ENCODE measurements around the gene KCNJ10. TPM values are rescaled to one million over a fixed set of nuclear protein-coding genes. Genes with fewer than 3 reads are reported as not detected.

Gene KCNJ10
- total RNA-seq, 2 experiments from 2014 or later = 0.11 TPM

- Mint-ChIP-seq H3K36me3 (ENCODE audit: low read depth) (no peaks in the 10 kb centered on the region), H3K4me3 (no peak overlapping the region), H3K9me3 (ENCODE audit: low read depth) (no peaks in the 10 kb centered on the region), H3K27me3 (peaks cover 3% of the 10 kb centered on the region), H3K4me1 (peaks cover under 1% of the 10 kb centered on the region), H3K27ac (no peak overlapping the region)
- ATAC-seq (no peak), DNase-seq (no peak)
- intact Hi-C loops (cut with DNase I, micrococcal nuclease) = no loop called here
- CTCF ChIA-PET = interaction anchor here (0.8 to 2.1 kb wide), 5 partner anchors 10 to 46 kb away, joined by 3 to 5 read pairs (median 3); no protein-coding TSS in a partner anchor
- POLR2A ChIA-PET = no interaction called here
Observed at GRCh38 chr1:160040476-160040875, 29.5 kb downstream of the KCNJ10 start.

- DNase-seq = peak; percentile 27
- intact Hi-C loops (cut with DNase I, micrococcal nuclease) = loop anchor here in 1 of 2 experiments (5.0 kb wide), 2 partner anchors 50 to 65 kb away; partner anchors contain the start of genes IGSF8 and KCNJ9
- Mint-ChIP-seq H3K9me3 (ENCODE audit: low read depth) (no peaks in the 10 kb centered on the region), H3K36me3 (ENCODE audit: low read depth) (peaks cover 1% of the 10 kb centered on the region), H3K27me3 (no peaks in the 10 kb centered on the region), H3K4me3 (peak overlapping the region; percentile 96), H3K27ac (peak overlapping the region; percentile 92), H3K4me1 (peaks cover 34% of the 10 kb centered on the region)
- ChIA-PET CTCF (interaction anchor here (0.6 to 4.5 kb wide), 8 partner anchors 9 to 345 kb away, joined by 3 to 57 read pairs (median 6); partner anchors contain the start of gene KCNJ9), POLR2A (interaction anchor here (0.9 to 1.4 kb wide), 2 partner anchors 9 to 955 kb away, joined by 3 read pairs; no protein-coding TSS in a partner anchor)
- ATAC-seq = no peak
Observed at GRCh38 chr1:160032165-160032820, 37.7 kb downstream of the KCNJ10 start.

GRCh38 chr1:160031365-160032164 lies 38.4 kb downstream of the KCNJ10 start, which contains the start of gene PIGM:
Gene PIGM, minus strand, starts transcription at chr1:160031990. Its CDS starts 251 bp downstream, at chr1:160031739.
- ChIA-PET CTCF (interaction anchor here (0.6 to 4.5 kb wide), 14 partner anchors 8 to 346 kb away, joined by 3 to 57 read pairs (median 5); partner anchors contain the start of genes KCNJ9 and TAGLN2), POLR2A (interaction anchor here (0.9 to 1.9 kb wide), 5 partner anchors 9 to 954 kb away, joined by 3 to 8 read pairs (median 4); partner anchors contain the start of gene TAGLN2)
- Mint-ChIP-seq H3K9me3 (ENCODE audit: low read depth) (no peaks in the 10 kb centered on the region), H3K4me3 (peak within 1 kb of the TSS; percentile 96), H3K27me3 (no peaks in the 10 kb centered on the region), H3K4me1 (peaks cover 34% of the 10 kb centered on the region), H3K27ac (peak within 1 kb of the TSS; percentile 92), H3K36me3 (ENCODE audit: low read depth) (peaks cover 4% of the 10 kb centered on the region)
- ATAC-seq (peak; percentile 96), DNase-seq (peak; percentile 97)
- intact Hi-C loops (cut with DNase I, micrococcal nuclease) = loop anchor here (1.0 to 5.0 kb wide), 9 partner anchors 51 to 254 kb away; partner anchors contain the start of genes DUSP23 (in 2 of the 2), IGSF8 (in 2 of the 2), DCAF8 (in 1 of the 2) and KCNJ9 (in 1 of the 2)

GRCh38 chr1:160030657-160031364 lies 39.1 kb downstream of the KCNJ10 start:
- Mint-ChIP-seq H3K4me1 (peaks cover 34% of the 10 kb centered on the region), H3K36me3 (ENCODE audit: low read depth) (peaks cover 4% of the 10 kb centered on the region), H3K4me3 (peak overlapping the region; percentile 96), H3K27ac (peak overlapping the region; percentile 92), H3K27me3 (no peaks in the 10 kb centered on the region), H3K9me3 (ENCODE audit: low read depth) (no peaks in the 10 kb centered on the region)
- ChIA-PET CTCF (interaction anchor here (0.9 to 4.5 kb wide), 14 partner anchors 9 to 347 kb away, joined by 3 to 57 read pairs (median 4); partner anchors contain the start of gene TAGLN2), POLR2A (interaction anchor here (1.2 to 1.9 kb wide), 4 partner anchors 9 to 953 kb away, joined by 3 to 8 read pairs (median 4); partner anchors contain the start of gene TAGLN2)
- intact Hi-C loops (cut with DNase I, micrococcal nuclease) = loop anchor here (1.0 to 5.0 kb wide), 9 partner anchors 51 to 254 kb away; partner anchors contain the start of genes DUSP23 (in 2 of the 2), IGSF8 (in 2 of the 2), DCAF8 (in 1 of the 2) and KCNJ9 (in 1 of the 2)
- DNase-seq (no peak), ATAC-seq (peak; percentile 16)

GRCh38 chr1:160028426-160028825 lies 41.5 kb downstream of the KCNJ10 start:
- intact Hi-C loops (cut with DNase I, micrococcal nuclease) = no loop called here
- Mint-ChIP-seq H3K36me3 (ENCODE audit: low read depth) (peaks cover 6% of the 10 kb centered on the region), H3K27me3 (no peaks in the 10 kb centered on the region), H3K4me3 (no peak overlapping the region), H3K9me3 (ENCODE audit: low read depth) (no peaks in the 10 kb centered on the region), H3K27ac (no peak overlapping the region), H3K4me1 (peaks cover 29% of the 10 kb centered on the region)
- CTCF ChIA-PET = interaction anchor here (1.0 kb wide), 1 partner anchor 18 kb away, joined by 4 read pairs; no protein-coding TSS in a partner anchor
- POLR2A ChIA-PET = no interaction called here
- no peak for DNase-seq
- ATAC-seq = no peak

GRCh38 chr1:160025314-160025713 lies 44.6 kb downstream of the KCNJ10 start:
- intact Hi-C loops (cut with DNase I, micrococcal nuclease) = no loop called here
- Mint-ChIP-seq H3K27me3 (no peaks in the 10 kb centered on the region), H3K27ac (no peak overlapping the region), H3K4me1 (peaks cover 12% of the 10 kb centered on the region), H3K9me3 (ENCODE audit: low read depth) (no peaks in the 10 kb centered on the region), H3K36me3 (ENCODE audit: low read depth) (peaks cover 5% of the 10 kb centered on the region), H3K4me3 (no peak overlapping the region)
- DNase-seq (no peak), ATAC-seq (no peak)
- ChIA-PET POLR2A (no interaction called here), CTCF (interaction anchor here (0.6 to 3.4 kb wide), 5 partner anchors 10 to 20 kb away, joined by 3 to 12 read pairs (median 4); no protein-coding TSS in a partner anchor)

GRCh38 chr1:160024195-160024905 lies 45.6 kb downstream of the KCNJ10 start:
- intact Hi-C loops (cut with DNase I, micrococcal nuclease) = no loop called here
- ATAC-seq (no peak), DNase-seq (no peak)
- Mint-ChIP-seq H3K9me3 (ENCODE audit: low read depth) (no peaks in the 10 kb centered on the region), H3K36me3 (ENCODE audit: low read depth) (peaks cover 5% of the 10 kb centered on the region), H3K4me1 (peaks cover 7% of the 10 kb centered on the region), H3K4me3 (no peak overlapping the region), H3K27me3 (no peaks in the 10 kb centered on the region), H3K27ac (no peak overlapping the region)
- ChIA-PET POLR2A (no interaction called here), CTCF (interaction anchor here (0.7 to 3.4 kb wide), 5 partner anchors 9 to 46 kb away, joined by 3 to 12 read pairs (median 5); partner anchors contain the start of gene KCNJ10)

GRCh38 chr1:160022330-160023310 lies 47.3 kb downstream of the KCNJ10 start:
- DNase-seq = no peak
- H3K27ac Mint-ChIP-seq = no peak overlapping the region
- intact Hi-C loops (cut with DNase I, micrococcal nuclease) = no loop called here
- CTCF ChIA-PET = interaction anchor here (0.9 to 10.4 kb wide), 4 partner anchors 8 to 127 kb away, joined by 3 to 91 read pairs (median 6); no protein-coding TSS in a partner anchor
- H3K27me3 Mint-ChIP-seq = peaks cover 2% of the 10 kb centered on the region
- no peak overlapping the region for H3K4me3 Mint-ChIP-seq
- H3K4me1 Mint-ChIP-seq = peaks cover 5% of the 10 kb centered on the region
- POLR2A ChIA-PET = interaction anchor here (1.0 kb wide), 2 partner anchors 8 to 9 kb away, joined by 3 to 4 read pairs; partner anchors contain the start of gene PIGM
- H3K9me3 Mint-ChIP-seq (ENCODE audit: low read depth) = no peaks in the 10 kb centered on the region
- ATAC-seq = no peak
- peaks cover 5% of the 10 kb centered on the region for H3K36me3 Mint-ChIP-seq (ENCODE audit: low read depth)

- ATAC-seq (no peak), DNase-seq (no peak)
- Mint-ChIP-seq H3K36me3 (ENCODE audit: low read depth) (peaks cover 2% of the 10 kb centered on the region), H3K4me3 (no peak overlapping the region), H3K27me3 (peaks cover 4% of the 10 kb centered on the region), H3K9me3 (ENCODE audit: low read depth) (no peaks in the 10 kb centered on the region), H3K4me1 (peaks cover 5% of the 10 kb centered on the region), H3K27ac (no peak overlapping the region)
- ChIA-PET CTCF (interaction anchor here (2.6 to 10.4 kb wide), 2 partner anchors 9 to 14 kb away, joined by 6 to 91 read pairs; no protein-coding TSS in a partner anchor), POLR2A (interaction anchor here (1.0 kb wide), 1 partner anchor 9 kb away, joined by 4 read pairs; no protein-coding TSS in a partner anchor)
- intact Hi-C loops (cut with DNase I, micrococcal nuclease) = no loop called here
Observed at GRCh38 chr1:160021376-160022074, 48.4 kb downstream of the KCNJ10 start.
